NK-92 (cell line): Measurements from ENCODE around the gene PTPRG.

Experiments used
- DNase-seq: peaks from one replicate; lab custom pipeline; 2025; ENCODE audit not compliant: unreplicated experiment; lab: John Stamatoyannopoulos, UW

Gene PTPRG

GRCh38 chr3:61940236-61940635 is 378.9 kb downstream of the PTPRG start:
- DNase-seq = no peak

DNA sequence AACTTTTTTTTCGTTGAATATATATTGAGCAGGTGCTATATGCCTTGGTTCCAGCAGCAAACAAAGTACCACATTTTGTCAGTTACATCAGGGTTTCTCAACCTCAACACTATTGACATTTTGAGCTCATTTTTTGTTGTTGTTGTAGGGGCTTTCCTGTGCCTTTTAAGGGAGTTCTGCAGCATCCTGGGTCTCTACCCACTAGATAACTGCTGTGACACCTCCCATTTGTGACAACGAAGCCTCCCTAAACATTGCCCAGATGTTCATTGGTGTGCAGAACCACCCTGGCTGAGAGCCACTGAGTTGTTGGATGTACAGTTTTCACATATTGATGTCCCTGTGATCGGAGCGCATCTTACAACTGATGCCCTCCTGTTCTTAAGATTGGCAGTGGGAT is 382.6 kb downstream of the PTPRG start:
- no peak for DNase-seq

- no peak for DNase-seq
These were observed 383.4 kb downstream of the PTPRG start for GRCh38 chr3:61944726-61945125.

GRCh38 chr3:61945657-61946056 is 384.3 kb downstream of the PTPRG start:
- no peak for DNase-seq

DNA sequence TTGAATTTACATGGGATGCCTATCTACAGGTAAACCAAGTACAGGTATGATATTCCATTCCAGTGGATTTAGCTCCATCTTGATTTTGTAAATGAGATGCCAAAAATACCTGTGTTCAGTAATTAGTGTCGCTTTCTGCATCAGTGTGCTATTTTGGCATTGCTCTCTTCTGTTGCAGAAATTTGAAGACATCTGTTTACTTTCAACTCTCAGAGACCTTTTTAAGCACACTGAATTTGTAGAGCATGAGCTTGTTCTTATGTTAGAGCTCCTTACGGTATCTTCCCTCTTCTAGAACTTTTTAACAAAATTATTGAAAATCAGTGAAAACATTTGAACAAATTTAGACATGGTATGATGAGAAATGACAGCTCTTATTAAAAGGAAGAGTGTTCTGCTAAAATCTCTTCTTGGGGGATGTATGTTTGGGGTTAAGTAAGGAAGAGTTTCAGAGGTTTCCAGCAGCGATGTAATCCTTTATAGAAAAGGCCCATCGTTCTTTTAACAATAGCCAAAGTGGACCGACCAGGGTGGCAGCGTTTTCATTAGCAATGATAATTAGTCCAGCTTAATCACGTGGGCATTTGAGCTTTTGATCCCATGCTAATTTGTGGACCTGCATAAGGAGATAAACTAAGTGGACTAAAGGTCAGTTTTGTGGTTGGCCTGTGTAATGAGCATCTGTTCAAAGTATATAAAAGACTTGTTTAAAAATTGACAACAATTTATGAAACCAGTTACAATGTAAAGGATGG is 385.4 kb downstream of the PTPRG start:
- DNase-seq = no peak

GRCh38 chr3:61947456-61947855 is 386.1 kb downstream of the PTPRG start:
- DNase-seq = no peak

- no peak for DNase-seq
These were observed 387.4 kb downstream of the PTPRG start for GRCh38 chr3:61948699-61949305.

DNA sequence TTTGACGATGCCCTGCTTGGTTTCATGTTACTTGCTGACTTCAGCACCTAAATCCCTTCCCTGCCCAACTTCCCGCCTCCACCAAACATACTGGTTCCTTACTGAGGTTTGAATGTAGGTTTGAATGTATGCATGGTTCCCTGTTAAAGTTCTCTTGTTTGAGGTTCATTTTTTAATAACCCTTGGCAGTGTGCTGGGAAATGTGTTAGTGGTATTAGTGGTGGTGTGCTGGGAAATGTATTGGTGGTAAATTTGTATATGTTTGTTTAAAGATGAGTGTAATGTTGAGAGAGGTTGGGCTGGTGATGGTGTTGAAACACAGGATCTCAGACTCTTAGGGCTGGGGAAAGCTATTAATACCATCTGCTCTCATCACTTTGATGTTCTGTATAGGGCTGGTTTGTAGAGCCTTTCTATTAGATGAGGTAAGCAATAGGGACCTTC is 392.7 kb downstream of the PTPRG start:
- no peak for DNase-seq

DNA sequence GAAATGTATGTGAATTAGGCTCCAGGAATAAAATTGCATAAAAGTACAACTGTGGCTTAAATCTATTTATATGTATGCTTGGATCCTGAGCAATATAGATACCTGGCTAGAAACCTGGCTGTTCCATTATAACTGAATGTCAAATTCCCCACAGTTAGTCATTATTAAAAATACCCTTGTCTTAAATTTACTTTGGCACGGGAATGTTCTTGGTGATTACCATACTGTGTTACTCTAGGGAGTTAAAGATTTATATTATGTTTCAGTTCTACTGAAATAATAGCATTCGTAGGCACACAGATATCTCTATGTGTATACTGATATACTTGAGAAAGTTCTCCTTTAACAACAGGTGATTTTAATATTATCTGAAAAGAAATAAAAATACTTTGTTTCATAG is 394.1 kb downstream of the PTPRG start:
- no peak for DNase-seq

DNA sequence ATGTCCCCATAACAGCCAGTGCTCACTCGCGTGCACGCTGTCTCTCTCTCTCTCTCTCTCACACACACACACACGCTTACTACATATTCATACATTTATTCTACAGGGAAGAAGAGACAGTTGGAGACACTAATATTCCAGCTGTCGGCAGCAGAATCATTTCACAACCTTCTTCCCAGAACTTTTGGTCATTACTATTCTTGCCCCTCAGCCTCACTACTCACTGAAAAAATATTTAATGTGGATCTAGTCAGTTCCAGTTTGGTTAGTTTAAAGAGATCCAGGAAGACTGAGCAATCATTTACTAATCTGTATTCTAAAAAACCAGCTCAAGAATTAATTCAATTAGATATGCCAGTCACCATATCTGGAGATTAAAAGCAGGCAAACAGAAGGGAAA is 394.9 kb downstream of the PTPRG start:
- DNase-seq = no peak

DNA sequence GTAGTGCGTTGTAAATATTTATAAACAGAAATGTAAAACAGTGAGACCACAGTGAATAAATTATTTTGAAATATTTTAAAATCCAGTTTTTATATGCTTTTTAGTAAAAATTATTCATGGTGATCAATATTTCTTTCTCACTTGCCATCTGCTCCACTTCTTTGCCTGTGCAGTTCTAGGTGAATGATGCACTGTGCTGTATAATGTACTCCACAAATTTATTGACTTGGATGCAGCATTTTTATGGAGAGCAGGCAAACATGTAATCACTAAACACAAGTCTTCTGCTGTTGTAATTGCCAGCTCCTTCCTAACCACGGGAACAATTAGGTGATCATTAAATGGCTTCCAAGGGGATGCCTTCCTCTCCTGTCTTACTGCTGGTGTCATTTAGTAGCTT is 395.9 kb downstream of the PTPRG start:
- DNase-seq = no peak

GRCh38 chr3:61960976-61961375 is 399.6 kb downstream of the PTPRG start:
- DNase-seq = no peak

DNA sequence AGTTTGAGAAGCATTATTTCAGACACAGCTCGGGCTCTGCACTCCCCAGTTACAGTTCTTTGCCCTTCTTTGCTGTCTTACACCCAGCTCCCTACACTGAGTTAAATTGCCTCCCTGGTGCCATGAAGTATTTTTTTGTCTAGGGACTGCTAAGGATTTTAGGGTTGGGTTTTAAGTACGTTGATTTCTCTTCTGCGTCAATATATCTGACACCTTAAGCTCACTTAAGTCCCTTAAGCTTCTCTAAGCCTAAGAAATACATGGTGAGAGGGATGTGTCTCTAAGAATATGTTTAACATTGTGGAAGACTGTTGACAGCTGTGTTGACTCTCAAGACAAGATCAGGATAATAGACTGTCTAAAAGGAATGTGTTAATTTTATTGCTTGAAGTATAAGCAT is 400.5 kb downstream of the PTPRG start:
- DNase-seq = no peak

DNA sequence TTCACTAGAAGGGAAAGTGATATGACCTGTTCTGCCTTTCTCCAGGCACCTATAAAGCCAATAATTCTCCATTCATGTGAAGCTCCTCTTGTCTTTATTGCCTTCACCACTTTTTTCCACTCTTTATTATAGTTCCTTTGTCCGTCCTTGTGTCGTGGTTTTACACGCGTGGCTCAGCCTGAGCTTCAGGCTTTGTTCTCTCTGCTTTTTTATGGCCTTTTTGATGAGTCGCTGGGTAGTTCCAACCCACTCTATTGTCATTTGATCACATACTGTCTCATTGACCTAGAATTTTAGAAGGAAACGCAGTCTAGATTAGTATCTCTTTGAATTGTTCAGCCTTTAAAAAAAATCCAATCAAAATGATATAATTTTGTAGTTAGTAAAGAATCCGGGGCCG is 403.2 kb downstream of the PTPRG start:
- no peak for DNase-seq

DNA sequence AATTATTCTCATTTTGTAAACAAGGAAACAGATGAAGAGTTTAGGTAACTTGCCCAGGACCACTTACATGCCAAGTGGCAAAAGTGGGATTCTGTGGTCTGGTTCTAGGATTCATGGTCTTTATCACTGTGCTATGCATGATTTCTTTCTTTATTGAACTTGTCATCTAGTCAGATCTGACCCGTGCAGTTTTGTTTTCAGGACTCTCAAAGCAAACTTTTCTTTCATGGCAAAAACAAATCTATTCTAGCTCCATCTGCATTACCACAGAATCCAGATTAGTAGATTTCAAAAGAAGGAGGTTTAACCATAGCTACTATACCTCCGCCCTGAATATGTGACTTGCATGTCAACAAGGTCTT is 404.4 kb downstream of the PTPRG start:
- no peak for DNase-seq

DNA sequence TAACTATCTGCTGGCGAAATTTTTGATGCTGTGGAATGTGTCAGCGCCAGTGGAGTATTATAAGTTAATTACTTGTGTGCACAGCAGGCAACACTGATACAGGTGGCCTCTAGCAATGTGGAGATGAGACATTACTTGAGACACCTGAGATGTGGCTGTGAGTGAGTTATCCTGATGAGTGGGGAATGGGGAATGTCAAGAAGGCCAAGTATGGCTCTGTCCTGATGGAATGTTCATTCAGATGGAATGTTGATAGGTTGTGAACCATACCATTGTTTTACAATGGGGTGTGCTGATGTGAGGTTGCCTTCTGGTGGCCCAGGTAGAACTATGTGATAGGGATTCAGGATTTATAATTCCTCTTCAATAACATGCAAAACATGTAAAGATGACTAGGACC is 404.8 kb downstream of the PTPRG start:
- DNase-seq = no peak

DNA sequence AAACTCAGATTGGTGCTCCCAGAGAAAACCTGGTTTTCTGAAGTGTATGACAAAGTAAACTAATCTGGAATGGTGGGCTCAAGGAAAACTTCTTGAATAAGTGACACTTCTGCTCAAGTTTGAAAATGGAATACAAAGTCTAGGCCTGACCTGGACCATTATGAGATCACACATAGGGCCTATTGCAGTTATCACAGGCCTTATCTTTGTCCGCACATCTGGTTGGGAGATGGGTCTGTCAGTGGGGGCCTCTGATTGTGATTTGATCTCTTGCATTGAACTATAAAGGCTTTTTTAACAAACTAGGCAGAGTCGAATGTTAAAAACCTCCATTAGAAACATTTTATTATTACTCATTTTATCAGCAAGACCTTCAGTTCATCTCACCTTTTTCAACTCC is 405.6 kb downstream of the PTPRG start:
- no peak for DNase-seq

DNA sequence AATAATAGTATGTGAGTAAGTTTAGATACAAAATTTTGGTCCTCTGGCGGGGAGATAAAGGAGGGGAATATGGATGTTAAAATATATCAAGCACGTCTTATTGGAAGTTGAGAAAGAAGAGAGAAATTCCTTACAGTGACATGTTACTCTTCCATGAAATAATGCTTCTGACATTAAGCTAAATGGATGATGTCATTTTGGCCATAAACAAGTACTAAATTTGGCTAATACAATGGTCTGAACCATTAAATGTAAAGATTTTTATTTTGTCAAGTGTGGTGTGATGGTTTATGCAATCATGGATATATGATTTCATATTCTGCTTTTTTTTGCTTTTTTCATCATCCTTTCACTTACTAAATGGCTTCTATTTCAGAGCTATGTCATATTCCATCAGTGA is 406.6 kb downstream of the PTPRG start:
- DNase-seq = no peak

GRCh38 chr3:61974662-61975061 is 413.3 kb downstream of the PTPRG start:
- DNase-seq = no peak

DNA sequence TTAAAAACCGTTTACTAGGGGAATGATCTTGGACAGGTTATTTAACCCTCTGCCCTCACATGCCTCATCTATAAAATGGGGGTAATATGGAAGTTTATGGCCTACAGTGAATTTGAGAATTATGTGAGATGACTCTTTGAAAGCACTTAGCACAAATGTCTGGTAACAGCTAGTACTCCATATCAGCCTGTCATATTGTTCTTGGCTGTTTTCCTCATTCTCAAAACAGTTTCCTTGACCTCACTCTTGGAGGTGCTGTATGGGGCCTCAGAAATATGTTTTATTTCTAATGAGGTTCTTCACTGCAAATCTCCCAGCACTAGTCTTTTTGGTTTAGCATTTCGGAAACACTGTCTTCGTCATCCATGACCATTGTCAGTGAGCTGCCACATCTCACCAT is 413.8 kb downstream of the PTPRG start:
- DNase-seq = no peak

DNA sequence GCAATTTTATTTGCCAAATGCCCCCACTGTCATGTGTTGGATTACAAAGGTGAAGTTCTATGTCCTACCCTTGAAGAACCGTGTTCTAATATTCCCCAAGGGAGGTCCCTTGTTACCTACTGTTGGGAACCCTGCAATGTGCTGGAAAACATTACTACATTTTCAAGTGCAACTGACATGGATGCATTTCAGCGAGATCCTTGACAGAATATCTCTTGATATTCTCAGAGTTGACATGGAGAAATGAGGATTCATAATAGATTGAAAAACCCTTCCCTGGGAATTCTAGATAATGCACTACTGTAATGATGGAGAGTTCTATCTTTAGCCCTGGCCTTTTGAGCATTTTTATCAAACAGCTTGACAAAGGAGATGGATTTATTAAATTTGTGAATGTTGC is 414.6 kb downstream of the PTPRG start:
- DNase-seq = no peak

DNA sequence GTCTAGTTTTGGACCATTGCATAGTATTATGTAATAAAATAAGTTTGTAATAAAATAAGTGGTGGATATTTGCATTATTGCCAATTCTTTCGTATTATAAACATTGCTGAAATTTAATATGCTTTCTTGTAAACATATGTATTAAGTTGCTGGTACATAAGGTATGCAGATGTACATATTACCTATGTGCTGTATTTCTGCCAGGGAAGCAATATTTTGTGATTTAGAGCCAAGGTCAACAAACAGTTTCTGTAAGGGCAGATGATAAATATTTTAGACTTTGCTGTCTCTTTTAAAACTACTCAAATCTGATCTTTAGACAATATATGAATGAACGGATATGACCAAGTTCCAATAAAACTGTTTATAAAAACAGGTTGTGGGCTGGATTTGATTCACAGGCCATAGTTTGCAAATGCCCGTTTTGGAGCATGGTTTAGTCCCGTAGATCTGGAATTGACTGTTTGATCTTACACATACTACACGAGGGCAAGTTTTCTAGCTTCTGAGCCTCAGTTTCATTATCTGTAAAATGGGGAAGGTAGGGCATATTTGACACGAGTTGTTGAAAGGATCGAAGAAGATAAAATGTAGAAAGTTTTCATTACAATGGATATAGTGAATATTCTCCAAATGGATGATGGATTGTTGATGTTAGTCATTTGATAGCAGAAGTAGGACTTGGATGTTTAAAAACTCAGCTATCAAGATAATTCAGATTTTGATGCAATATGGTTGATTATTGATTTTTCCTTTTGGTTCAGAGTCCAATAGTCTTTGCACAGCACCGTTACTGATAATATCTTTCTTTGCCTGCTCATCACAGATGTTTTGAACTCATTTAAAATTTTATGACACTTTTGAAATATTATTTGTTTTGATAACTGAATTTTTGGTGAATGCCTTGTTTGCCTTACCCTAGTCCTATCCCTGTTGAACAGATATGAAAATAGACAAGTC is 417.4 kb downstream of the PTPRG start:
- DNase-seq = no peak
